Suprapubic skin (tissue), 3 donors: Measurements from ENCODE around the gene C5AR2.

ENCODE experiments used
- CTCF ChIP-seq, 2 donors: fragments of 200-600 bp in 1 of 2; fragments of 450-650 bp in 1 of 2; sonication (generic) in 1 of 2; IDR thresholded peaks; one replicate each; pipeline ENCODE4 v1.5.1; 2016 to 2019; ENCODE audit warnings: antibody characterized with exemption in 2 of 2, mild to moderate bottlenecking in 1 of 2, moderate library complexity in 1 of 2
- EP300 ChIP-seq: sonication (generic); formaldehyde crosslinking; IDR thresholded peaks from one replicate; pipeline ENCODE4 v1.6.1; 2017; ENCODE audit warnings: antibody characterized with exemption
- POLR2A ChIP-seq, 2 donors: fragments of 450-650 bp; IDR thresholded peaks; one replicate each; pipeline ENCODE4 v1.6.1; 2017; ENCODE audit warnings: antibody characterized with exemption in 2 of 2, mild to moderate bottlenecking in 2 of 2, moderate library complexity in 2 of 2

- TF ChIP-seq EP300 (no peak), CTCF (IDR thresholded peaks at IDR 0.05) (no peak), POLR2A (IDR thresholded peaks at IDR 0.05) (no peak)
These were observed 24.9 kb downstream of the C5AR2 start for GRCh38 chr19:47356900-47357299.
